ENCODE results near the gene PCSK4.
"Not testable (repeated sequence)": the region's sequence is repeated elsewhere in the genome, so short reads cannot be mapped to it uniquely, and the experiment has no call there.

PCSK4 gene

DNA sequence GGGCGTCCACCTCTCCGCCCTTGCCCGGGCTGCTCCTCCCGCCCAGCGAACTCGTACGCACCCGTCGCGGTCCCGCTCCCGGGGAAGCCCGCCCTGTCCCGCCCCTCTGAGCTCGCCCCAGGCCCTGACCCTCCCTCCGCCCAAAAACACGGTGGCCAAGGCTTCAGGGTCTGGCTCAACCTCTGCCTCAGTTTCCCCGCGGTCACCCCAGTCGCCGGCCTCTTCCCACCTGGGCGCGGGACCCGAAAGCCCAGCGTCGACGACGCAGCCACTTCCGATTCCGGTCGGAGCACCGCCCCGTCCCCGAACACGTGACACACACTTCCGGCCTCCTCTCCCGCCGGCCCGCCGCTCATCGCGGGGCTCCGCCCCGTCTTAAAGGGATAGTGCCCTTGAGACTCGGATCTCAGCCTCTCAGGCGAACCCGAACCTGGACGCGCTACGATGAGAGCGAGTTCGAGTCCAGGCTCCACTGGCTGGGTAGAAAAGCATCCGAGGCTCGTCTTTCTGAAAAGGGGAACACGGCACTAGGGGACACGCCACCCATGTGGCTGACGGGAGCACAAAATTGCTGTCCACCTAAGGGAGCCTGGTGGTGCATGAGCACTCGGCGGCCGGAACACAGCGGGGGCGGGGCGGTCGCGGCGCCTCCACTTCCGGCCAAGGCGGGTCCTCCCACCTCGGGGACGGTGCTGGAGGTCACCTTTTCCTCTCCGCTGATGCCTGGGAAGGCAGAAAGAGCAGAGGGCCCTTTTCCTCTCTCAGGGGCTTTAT, 11.0 kb downstream of the PCSK4 start, which contains the start of gene C19orf25:
TSS of gene C19orf25 (minus strand) at position 282 of the 774 bp plus-strand sequence. CDS start 312 bp downstream, outside the sequence.
- TF ChIP-seq CTCF (IDR thresholded peaks at IDR 0.05; ENCODE audit: low read depth, low read length), result no peak
- H3K4me3 ChIP-seq (replicated peaks in 1 of 2; ENCODE audit: low read depth in 2 of 2, low read length in 2 of 2), result peak within 1 kb of the TSS; percentile 85 to 95
- DNase-seq (ENCODE audit: low read depth in 2 of 2), result peak; percentile 94 to 95

DNA sequence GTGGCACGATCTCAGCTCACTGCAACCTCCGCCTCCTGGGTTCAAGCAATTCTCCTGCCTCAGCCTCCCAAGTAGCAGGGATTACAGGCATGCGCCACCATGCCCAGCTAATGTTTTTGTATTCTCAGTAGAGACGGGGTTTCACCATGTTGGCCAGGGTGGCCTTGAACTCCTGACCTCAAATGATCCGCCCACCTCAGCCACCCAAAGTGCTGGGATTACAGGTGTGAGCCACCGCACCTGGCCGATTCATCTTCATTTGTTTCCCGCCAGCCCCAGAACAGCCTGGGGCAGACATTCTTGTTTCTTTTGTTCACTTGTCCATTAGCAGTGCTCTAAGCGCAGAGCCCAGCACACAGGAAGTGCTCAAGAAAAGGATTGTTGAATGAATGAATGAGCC, 13.1 kb downstream of the PCSK4 start:
- H3K4me3 ChIP-seq (replicated peaks in 1 of 2; ENCODE audit: low read depth in 2 of 2, low read length in 2 of 2); DNase-seq (ENCODE audit: low read depth in 2 of 2): not testable (repeated sequence)

GRCh38 chr19:1475751-1476437, 14.3 kb downstream of the PCSK4 start:
- H3K4me3 ChIP-seq (replicated peaks in 1 of 2; ENCODE audit: low read depth in 2 of 2, low read length in 2 of 2), result no peak overlapping the region
- no peak for DNase-seq (ENCODE audit: low read depth in 2 of 2)
- TF ChIP-seq CTCF (IDR thresholded peaks at IDR 0.05; ENCODE audit: low read depth, low read length), result no peak

DNA sequence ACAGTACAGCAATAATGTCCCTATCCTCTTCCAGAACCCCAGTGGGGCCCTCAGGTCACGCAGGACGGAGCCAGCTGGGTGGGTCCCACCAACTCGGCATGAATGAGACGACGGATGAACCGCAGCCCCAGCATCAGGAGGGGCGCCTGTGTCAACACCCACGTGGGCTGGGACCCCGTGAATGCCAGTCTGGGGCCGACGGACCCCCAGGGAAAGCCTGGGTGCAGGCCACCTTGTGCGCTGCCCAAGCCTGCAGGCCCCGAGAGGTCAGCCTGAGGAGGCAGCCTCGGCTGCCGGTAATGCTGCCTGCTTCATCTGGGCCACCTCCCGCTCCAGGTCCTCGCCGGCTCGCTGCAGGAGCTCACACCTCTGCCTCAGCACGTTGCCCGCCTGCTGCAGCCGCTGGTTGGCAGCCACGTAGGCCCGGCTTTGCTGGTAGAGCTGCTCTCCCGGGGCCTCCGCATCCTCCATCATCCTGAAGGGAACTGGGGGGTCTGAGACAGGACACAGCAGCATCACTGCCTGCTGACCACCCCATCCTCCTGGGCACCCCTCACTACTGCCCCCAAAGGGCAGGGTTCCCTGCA, 15.3 kb downstream of the PCSK4 start:
- H3K4me3 ChIP-seq (replicated peaks in 1 of 2; ENCODE audit: low read depth in 2 of 2, low read length in 2 of 2), result no peak overlapping the region
- no peak for TF ChIP-seq CTCF (IDR thresholded peaks at IDR 0.05; ENCODE audit: low read depth, low read length)
- no peak for DNase-seq (ENCODE audit: low read depth in 2 of 2)

GRCh38 chr19:1474011-1474764, 16.0 kb downstream of the PCSK4 start:
- no peak for TF ChIP-seq CTCF (IDR thresholded peaks at IDR 0.05; ENCODE audit: low read depth, low read length)
- DNase-seq (ENCODE audit: low read depth in 2 of 2), result no peak
- H3K4me3 ChIP-seq (replicated peaks in 1 of 2; ENCODE audit: low read depth in 2 of 2, low read length in 2 of 2), result no peak overlapping the region

- TF ChIP-seq CTCF (IDR thresholded peaks at IDR 0.05; ENCODE audit: low read depth, low read length), result no peak
- no peak overlapping the region for H3K4me3 ChIP-seq (replicated peaks in 1 of 2; ENCODE audit: low read depth in 2 of 2, low read length in 2 of 2)
- DNase-seq (ENCODE audit: low read depth in 2 of 2), result no peak
Observed at GRCh38 chr19:1473085-1473851, 16.9 kb downstream of the PCSK4 start.

All from cardiac fibroblast (primary cell).